AG04449 (cell line): ENCODE measurements around the gene ASF1B.

Experiments used
- CTCF ChIA-PET: fragments of 350-600 bp; formaldehyde crosslinking; extraction: SDS; loops from one replicate; lab custom pipeline; 2021; ENCODE audit warnings: antibody characterized with exemption; lab: Yijun Ruan, JAX
- POLR2A ChIA-PET: fragments of 400-600, 350-600 bp; formaldehyde crosslinking; extraction: SDS; loops from one replicate; lab custom pipeline; 2020; ENCODE audit warnings: antibody characterized with exemption, inconsistent platforms; lab: Yijun Ruan, JAX
- DNase-seq: peaks from one replicate; pipeline ENCODE4 v3.0.0-alpha.2; 2010; ENCODE audit warnings: low read depth, low spot score
- H3K4me3 ChIP-seq: 2 replicates; pipeline ENCODE4 v1.5.1; 2011; ENCODE audit warnings: low read depth, mild to moderate bottlenecking, control low read depth, low read length
- TF ChIP-seq, protein P1 (sequence below): IDR thresholded peaks from one replicate; pipeline ENCODE4 v1.5.1; 2011; ENCODE audit warnings: mild to moderate bottlenecking, moderate library complexity, low read length, control low read depth, inconsistent platforms; ENCODE audit not compliant: insufficient read depth; ENCODE audit errors: missing control alignments

The ASF1B gene

GRCh38 chr19:14161305-14161704 is 24.9 kb upstream of the ASF1B start:
- TF ChIP-seq, protein P1, sequence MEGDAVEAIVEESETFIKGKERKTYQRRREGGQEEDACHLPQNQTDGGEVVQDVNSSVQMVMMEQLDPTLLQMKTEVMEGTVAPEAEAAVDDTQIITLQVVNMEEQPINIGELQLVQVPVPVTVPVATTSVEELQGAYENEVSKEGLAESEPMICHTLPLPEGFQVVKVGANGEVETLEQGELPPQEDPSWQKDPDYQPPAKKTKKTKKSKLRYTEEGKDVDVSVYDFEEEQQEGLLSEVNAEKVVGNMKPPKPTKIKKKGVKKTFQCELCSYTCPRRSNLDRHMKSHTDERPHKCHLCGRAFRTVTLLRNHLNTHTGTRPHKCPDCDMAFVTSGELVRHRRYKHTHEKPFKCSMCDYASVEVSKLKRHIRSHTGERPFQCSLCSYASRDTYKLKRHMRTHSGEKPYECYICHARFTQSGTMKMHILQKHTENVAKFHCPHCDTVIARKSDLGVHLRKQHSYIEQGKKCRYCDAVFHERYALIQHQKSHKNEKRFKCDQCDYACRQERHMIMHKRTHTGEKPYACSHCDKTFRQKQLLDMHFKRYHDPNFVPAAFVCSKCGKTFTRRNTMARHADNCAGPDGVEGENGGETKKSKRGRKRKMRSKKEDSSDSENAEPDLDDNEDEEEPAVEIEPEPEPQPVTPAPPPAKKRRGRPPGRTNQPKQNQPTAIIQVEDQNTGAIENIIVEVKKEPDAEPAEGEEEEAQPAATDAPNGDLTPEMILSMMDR, result no peak
- DNase-seq, result no peak
- H3K4me3 ChIP-seq, result no peak overlapping the region
- CTCF ChIA-PET, result interaction anchor here (1.0 to 6.6 kb wide), 3 partner anchors 14 to 187 kb away, joined by 3 to 34 read pairs (median 5); partner anchors contain the start of gene ASF1B
- POLR2A ChIA-PET, result no interaction called here

DNA sequence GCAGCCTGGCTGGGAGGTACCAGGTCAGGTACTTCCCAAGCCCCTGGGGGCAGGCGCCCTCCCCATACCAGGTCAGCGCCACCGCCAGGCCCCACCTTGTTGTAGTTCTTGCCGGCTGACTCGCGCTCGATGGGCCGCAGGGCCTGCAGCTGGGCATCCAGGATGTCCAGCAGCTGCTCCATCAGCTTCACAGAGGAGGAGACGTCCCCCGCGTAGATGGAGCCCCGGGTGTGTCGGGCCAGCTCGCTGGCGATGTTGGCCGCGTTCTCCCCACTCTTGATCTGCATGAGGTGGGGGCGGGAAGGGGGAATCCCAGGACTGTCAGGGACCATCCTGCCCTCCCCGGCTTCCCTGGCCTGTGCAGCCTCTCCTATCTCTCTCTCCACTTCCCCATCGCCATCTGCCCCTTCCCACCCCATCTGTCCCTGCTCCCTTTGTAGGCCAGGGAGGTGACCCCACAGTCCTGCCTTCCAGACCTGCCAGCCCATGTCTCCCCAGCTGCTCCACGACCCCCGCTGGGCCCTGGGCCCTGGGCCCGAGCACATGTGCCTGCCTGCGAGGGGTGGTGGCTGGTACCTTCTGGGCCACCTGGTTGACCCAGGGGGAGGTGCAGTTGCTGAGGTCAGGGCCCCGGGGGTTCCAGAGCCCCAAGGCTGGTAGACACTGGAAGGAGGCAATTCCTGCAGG is 23.8 kb upstream of the ASF1B start:
- no peak for DNase-seq
- TF ChIP-seq, protein P1, result no peak
- H3K4me3 ChIP-seq, result no peak overlapping the region
- ChIA-PET CTCF (interaction anchor here (0.8 to 6.6 kb wide), 3 partner anchors 13 to 188 kb away, joined by 3 to 34 read pairs (median 5); partner anchors contain the start of gene ASF1B), POLR2A (no interaction called here)

DNA sequence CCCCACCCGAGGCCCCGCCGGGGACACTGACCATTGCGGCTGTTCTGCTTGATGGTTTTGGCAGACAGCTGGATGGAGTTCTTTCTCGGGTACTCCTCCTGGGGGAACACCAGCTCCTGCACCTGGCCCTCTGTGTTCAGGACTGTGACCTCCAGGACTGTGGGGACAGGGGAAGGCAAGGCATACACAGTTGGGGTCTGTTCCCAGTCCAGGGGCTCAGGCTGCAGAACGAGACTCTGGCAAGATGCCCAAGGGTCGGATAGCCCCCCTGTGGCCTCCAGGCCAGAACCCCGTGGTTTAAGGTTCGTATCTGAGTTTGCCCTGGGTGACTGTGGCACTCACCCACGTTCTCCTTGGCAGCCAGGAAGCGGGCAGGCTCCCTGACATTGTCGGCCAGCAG is 22.7 kb upstream of the ASF1B start:
- H3K4me3 ChIP-seq, result no peak overlapping the region
- ChIA-PET POLR2A (no interaction called here), CTCF (interaction anchor here (0.9 to 6.6 kb wide), 4 partner anchors 10 to 191 kb away, joined by 3 to 34 read pairs (median 4); no protein-coding TSS in a partner anchor)
- TF ChIP-seq, protein P1, result no peak
- no peak for DNase-seq

DNA sequence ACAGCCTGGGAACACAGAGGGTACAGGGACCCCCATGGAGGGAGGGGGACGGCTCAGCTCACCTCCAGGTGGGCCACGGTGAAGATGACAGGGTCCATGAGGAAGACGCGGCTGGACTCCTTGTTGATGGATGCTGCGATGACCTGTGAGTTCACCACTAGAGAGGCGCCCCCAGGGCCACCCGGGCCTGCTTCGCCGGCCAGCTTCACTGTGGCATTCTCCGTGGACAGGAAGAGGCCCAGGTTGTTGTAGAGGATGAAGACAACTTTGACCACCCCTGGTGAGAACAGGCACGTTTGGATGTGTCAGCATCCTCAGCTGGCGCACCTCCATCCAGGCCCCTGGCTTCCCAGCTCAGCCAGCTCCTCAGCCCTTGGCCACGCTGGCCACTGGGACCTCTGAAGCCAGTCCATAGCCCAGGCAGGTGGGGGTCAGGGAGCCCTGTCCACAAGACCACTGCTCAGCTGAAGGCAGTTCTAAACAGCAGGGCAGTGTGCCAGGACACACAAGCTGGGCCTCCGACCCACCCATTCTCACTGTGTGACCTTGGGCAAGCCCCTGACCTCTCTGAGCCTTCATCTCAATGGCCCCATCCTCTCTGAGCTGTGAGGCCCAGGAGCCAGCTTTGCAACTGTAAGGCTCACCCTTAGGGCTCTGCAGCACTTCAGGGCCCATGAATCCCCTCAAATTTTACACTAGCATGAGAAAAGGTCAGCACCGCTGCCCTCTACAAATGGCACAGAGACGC is 22.1 kb upstream of the ASF1B start:
- ChIA-PET CTCF (interaction anchor here (0.9 to 6.6 kb wide), 6 partner anchors 9 to 192 kb away, joined by 3 to 34 read pairs (median 4); partner anchors contain the start of gene ASF1B), POLR2A (interaction anchor here (0.6 kb wide), 1 partner anchor 274 kb away, joined by 4 read pairs; no protein-coding TSS in a partner anchor)
- DNase-seq, result no peak
- no peak overlapping the region for H3K4me3 ChIP-seq
- TF ChIP-seq, protein P1, result no peak

GRCh38 chr19:14156971-14157717 is 20.8 kb upstream of the ASF1B start:
- ChIA-PET POLR2A (no interaction called here), CTCF (interaction anchor here (1.3 to 6.6 kb wide), 3 partner anchors 10 to 39 kb away, joined by 4 to 34 read pairs (median 6); partner anchors contain the start of gene ASF1B)
- TF ChIP-seq, protein P1, result no peak
- H3K4me3 ChIP-seq, result no peak overlapping the region
- DNase-seq, result no peak
